HepG2 (cell line): ENCODE results near the gene TOM1L1. TPM values are rescaled to one million over a fixed set of nuclear protein-coding genes. Genes with fewer than 3 reads are reported as not detected.

Experiments
- HNRNPH1 ChIP-seq: fragments of 200-400 bp; formaldehyde crosslinking; optimal IDR thresholded peaks from 2 replicates; pipeline ENCODE3; 2017; ENCODE audit warnings: mild to moderate bottlenecking, low read depth, low read length
- MTF2 ChIP-seq: sonication (generic); formaldehyde crosslinking; IDR thresholded peaks from 2 replicates; pipeline ENCODE4 v1.5.0; 2020; ENCODE audit warnings: missing genetic modification reagents, borderline replicate concordance
- NBN ChIP-seq: fragments of 450-650 bp; conservative IDR thresholded peaks from 2 replicates; pipeline ENCODE4 v1.6.1; 2017
- U2AF2 ChIP-seq: fragments of 200-400 bp; formaldehyde crosslinking; IDR thresholded peaks from 2 replicates; pipeline ENCODE4 v1.6.1; 2017; ENCODE audit warnings: low read depth, mild to moderate bottlenecking, low read length
- ZNF225 ChIP-seq: sonication (generic); formaldehyde crosslinking; IDR thresholded peaks from 2 replicates; pipeline ENCODE4 v1.4.0; 2020; ENCODE audit warnings: mild to moderate bottlenecking, missing genetic modification reagents
- ZNF441 ChIP-seq: sonication (generic); formaldehyde crosslinking; IDR thresholded peaks from 2 replicates; pipeline ENCODE4 v1.7.0; 2021; ENCODE audit warnings: missing genetic modification reagents, borderline replicate concordance
- ZNF589 ChIP-seq: sonication (generic); formaldehyde crosslinking; conservative IDR thresholded peaks from 2 replicates; pipeline ENCODE4 v1.8.0; 2022; ENCODE audit warnings: mild to moderate bottlenecking, moderate library complexity, missing genetic modification reagents
- ZNF678 ChIP-seq: sonication (generic); formaldehyde crosslinking; IDR thresholded peaks from 2 replicates; pipeline ENCODE4 v1.4.0; 2020; ENCODE audit warnings: mild to moderate bottlenecking, missing genetic modification reagents
- polyA plus RNA-seq, 8 experiments: library from polyadenylated mRNA; depleted of rRNA in 3 of 8; stranded (reverse) in 7 of 8; unstranded in 1 of 8; fragments of >200 nt; fragmentation: Illumina TruSeq in 4 of 8; extraction: Trizol in 4 of 8; gene quantifications; 2 replicates each; pipeline versions ENCODE4 v1.2.1 to v1.2.3, GENCODE V29; 2011 to 2016; ENCODE audit warnings: low read depth in 4 of 8, missing spikeins in 1 of 8, mixed read lengths in 1 of 8; ENCODE audit not compliant: insufficient read depth in 1 of 8
- total RNA-seq, 5 experiments: library from RNA; depleted of rRNA; stranded (reverse); fragments of >200 nt; fragmentation: Illumina TruSeq; extraction: Trizol; gene quantifications; 2 replicates each; pipeline ENCODE4 v1.2.3, GENCODE V29; 2016; ENCODE audit warnings: low read depth in 1 of 5
- TF ChIP-seq, protein P1 (sequence below): sonication (generic); formaldehyde crosslinking; IDR thresholded peaks from 2 replicates; pipeline ENCODE4 v1.5.0; 2020; ENCODE audit warnings: mild to moderate bottlenecking, missing genetic modification reagents
- TF ChIP-seq, protein P2 (sequence below): sonication (generic); formaldehyde crosslinking; IDR thresholded peaks from 2 replicates; pipeline ENCODE4 v1.5.0; 2020; ENCODE audit warnings: missing genetic modification reagents, mild to moderate bottlenecking, borderline replicate concordance

The TOM1L1 gene
- total and polyA plus RNA-seq, 2 of the 13 experiments (the other 11 are each of a cell fraction or from before 2014, with no cell fraction given), result 45.3 to 51.3 TPM

DNA sequence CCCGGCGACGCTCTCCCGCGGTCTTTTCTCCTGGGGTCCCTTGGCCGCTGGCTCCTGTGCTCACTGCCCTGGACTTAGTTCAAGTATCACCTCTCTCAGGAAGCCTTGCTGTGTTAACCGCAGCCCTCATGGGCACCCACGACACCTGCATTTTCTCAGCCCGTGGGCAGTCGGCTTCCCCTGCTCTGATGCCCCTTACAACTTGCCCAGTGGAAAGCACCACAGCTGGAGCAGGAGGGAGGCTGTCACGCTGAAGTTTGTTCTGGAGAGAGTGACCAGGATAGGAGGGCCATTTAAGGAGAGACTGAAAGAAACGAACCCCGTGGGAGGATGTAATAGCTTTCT, 68.3 kb downstream of the TOM1L1 start (continued):
- TF ChIP-seq, protein P1, sequence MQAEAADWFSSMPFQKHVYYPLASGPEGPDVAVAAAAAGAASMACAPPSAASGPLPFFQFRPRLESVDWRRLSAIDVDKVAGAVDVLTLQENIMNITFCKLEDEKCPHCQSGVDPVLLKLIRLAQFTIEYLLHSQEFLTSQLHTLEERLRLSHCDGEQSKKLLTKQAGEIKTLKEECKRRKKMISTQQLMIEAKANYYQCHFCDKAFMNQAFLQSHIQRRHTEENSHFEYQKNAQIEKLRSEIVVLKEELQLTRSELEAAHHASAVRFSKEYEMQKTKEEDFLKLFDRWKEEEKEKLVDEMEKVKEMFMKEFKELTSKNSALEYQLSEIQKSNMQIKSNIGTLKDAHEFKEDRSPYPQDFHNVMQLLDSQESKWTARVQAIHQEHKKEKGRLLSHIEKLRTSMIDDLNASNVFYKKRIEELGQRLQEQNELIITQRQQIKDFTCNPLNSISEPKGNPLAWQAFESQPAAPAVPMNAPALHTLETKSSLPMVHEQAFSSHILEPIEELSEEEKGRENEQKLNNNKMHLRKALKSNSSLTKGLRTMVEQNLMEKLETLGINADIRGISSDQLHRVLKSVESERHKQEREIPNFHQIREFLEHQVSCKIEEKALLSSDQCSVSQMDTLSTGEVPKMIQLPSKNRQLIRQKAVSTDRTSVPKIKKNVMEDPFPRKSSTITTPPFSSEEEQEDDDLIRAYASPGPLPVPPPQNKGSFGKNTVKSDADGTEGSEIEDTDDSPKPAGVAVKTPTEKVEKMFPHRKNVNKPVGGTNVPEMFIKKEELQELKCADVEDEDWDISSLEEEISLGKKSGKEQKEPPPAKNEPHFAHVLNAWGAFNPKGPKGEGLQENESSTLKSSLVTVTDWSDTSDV (CRISPR knock-in tag), result no peak
- TF ChIP-seq ZNF589 (no peak), U2AF2 (no peak), HNRNPH1 (no peak), MTF2 (CRISPR knock-in tag) (0 out of 2 replicates have a peak, but pooled peaks have one; percentile 10), NBN (no peak), ZNF441 (CRISPR knock-in tag) (no peak), ZNF225 (CRISPR knock-in tag) (no peak), ZNF678 (CRISPR knock-in tag) (no peak)
- TF ChIP-seq, protein P2, sequence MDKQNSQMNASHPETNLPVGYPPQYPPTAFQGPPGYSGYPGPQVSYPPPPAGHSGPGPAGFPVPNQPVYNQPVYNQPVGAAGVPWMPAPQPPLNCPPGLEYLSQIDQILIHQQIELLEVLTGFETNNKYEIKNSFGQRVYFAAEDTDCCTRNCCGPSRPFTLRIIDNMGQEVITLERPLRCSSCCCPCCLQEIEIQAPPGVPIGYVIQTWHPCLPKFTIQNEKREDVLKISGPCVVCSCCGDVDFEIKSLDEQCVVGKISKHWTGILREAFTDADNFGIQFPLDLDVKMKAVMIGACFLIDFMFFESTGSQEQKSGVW, result no peak
